ENCODE measurements around the gene ADPRM. TPM values are rescaled to one million over a fixed set of nuclear protein-coding genes. Genes with fewer than 3 reads are reported as not detected.

ADPRM gene
- total RNA-seq, 1 experiment from 2014 or later = 7.4 TPM

DNA sequence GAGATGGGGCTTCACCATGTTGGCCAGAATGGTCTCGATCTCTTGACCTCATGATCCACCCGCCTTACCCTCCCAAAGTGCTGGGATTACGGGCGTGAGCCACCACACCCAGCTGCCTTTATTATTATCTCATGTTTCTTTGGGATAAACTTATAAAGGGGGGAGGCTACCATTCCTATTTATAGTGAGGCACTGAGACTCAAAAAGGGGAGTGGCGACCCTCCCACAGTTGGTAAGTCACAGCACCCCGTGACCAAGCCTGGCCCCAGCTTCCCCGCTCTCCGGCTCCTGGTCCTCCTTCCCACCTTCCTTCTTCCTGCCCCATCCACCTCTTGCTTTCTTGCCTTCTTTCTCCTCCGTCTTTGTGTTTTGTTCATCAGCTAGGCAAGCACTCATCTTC lies 45.5 kb upstream of the ADPRM start:
- TF ChIP-seq PRRX2 (CRISPR knock-in tag; IDR thresholded peaks at IDR 0.05) (no peak), KAT7 (CRISPR knock-in tag; IDR thresholded peaks at IDR 0.05; ENCODE audit: borderline replicate concordance) (no peak), RORB (CRISPR knock-in tag; IDR thresholded peaks at IDR 0.05) (no peak), ZNF396 (CRISPR knock-in tag; IDR thresholded peaks at IDR 0.05; ENCODE audit: borderline replicate concordance) (no peak), TEAD1 (CRISPR knock-in tag; IDR thresholded peaks at IDR 0.05) (no peak), HMGXB4 (CRISPR knock-in tag; IDR thresholded peaks at IDR 0.05) (no peak), GABPB1 (CRISPR knock-in tag; IDR thresholded peaks at IDR 0.05) (no peak)
- TF ChIP-seq, protein P1, sequence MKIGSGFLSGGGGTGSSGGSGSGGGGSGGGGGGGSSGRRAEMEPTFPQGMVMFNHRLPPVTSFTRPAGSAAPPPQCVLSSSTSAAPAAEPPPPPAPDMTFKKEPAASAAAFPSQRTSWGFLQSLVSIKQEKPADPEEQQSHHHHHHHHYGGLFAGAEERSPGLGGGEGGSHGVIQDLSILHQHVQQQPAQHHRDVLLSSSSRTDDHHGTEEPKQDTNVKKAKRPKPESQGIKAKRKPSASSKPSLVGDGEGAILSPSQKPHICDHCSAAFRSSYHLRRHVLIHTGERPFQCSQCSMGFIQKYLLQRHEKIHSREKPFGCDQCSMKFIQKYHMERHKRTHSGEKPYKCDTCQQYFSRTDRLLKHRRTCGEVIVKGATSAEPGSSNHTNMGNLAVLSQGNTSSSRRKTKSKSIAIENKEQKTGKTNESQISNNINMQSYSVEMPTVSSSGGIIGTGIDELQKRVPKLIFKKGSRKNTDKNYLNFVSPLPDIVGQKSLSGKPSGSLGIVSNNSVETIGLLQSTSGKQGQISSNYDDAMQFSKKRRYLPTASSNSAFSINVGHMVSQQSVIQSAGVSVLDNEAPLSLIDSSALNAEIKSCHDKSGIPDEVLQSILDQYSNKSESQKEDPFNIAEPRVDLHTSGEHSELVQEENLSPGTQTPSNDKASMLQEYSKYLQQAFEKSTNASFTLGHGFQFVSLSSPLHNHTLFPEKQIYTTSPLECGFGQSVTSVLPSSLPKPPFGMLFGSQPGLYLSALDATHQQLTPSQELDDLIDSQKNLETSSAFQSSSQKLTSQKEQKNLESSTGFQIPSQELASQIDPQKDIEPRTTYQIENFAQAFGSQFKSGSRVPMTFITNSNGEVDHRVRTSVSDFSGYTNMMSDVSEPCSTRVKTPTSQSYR (CRISPR knock-in tag; IDR thresholded peaks at IDR 0.05) = no peak
- H3K4me1 Mint-ChIP-seq = no peaks in the 10 kb centered on the region
- 0 out of 2 replicates have a peak overlapping the region, but pooled peaks have one; percentile 14 for H3K27ac Mint-ChIP-seq
- no peaks in the 10 kb centered on the region for H3K36me3 Mint-ChIP-seq
- ATAC-seq (no peak), DNase-seq (ENCODE audit: low spot score) (no peak)
- POLR2A ChIA-PET = no interaction called here
- no peaks in the 10 kb centered on the region; the same call in 1 of the 2 replicates for H3K27me3 Mint-ChIP-seq (ENCODE audit: low read depth)
- CTCF ChIA-PET = interaction anchor here (0.7 to 2.8 kb wide), 2 partner anchors 23 to 32 kb away, joined by 3 to 14 read pairs; no protein-coding TSS in a partner anchor
- H3K4me3 Mint-ChIP-seq = no peak overlapping the region
- H3K9me3 Mint-ChIP-seq = no peaks in the 10 kb centered on the region

DNA sequence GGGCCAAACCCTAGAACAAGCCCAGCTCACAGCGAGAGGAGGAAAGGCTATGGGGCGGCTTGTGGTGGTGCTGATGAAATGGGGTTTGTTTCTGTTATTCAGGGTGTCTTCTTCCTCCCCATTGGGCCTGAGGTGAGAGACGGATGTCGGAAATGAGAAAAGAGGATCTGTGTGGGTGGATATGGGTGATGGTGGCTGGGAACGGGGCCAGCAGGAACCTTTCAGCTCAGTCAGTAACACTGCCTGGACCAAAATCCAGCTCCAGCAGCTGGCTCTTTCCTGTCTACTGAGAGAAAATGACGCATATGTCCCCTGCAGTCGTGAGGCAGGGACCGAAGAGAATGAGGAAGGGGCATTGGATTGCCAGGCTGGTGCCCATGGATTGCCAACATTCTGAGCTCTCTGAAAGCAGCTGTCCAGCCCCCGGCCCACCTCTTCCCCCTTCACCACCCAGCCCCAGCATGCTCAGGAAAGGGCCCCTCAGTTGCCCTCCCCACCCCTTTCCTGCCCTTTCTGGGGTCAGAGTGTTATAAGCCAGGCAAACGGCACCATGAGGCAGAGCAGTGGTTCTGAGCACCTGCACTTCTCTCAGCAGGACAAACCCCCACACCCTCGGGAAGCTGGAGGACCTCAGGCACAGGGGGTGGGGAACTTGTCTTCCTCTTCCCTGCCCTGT lies 44.3 kb upstream of the ADPRM start:
- DNase-seq (ENCODE audit: low spot score) (no peak), ATAC-seq (no peak)
- H3K27ac Mint-ChIP-seq = no peak overlapping the region
- H3K4me3 Mint-ChIP-seq = no peak overlapping the region
- ChIA-PET POLR2A (no interaction called here), CTCF (interaction anchor here (0.6 to 2.8 kb wide), 3 partner anchors 8 to 31 kb away, joined by 3 to 14 read pairs (median 4); no protein-coding TSS in a partner anchor)
- no peaks in the 10 kb centered on the region for H3K36me3 Mint-ChIP-seq
- H3K27me3 Mint-ChIP-seq (ENCODE audit: low read depth) = no peaks in the 10 kb centered on the region; the same call in 1 of the 2 replicates
- H3K9me3 Mint-ChIP-seq = no peaks in the 10 kb centered on the region
- H3K4me1 Mint-ChIP-seq = no peaks in the 10 kb centered on the region
- no peak for TF ChIP-seq TCF7 (CRISPR knock-in tag; IDR thresholded peaks at IDR 0.05; ENCODE audit: low read depth)
- TF ChIP-seq, protein P2, sequence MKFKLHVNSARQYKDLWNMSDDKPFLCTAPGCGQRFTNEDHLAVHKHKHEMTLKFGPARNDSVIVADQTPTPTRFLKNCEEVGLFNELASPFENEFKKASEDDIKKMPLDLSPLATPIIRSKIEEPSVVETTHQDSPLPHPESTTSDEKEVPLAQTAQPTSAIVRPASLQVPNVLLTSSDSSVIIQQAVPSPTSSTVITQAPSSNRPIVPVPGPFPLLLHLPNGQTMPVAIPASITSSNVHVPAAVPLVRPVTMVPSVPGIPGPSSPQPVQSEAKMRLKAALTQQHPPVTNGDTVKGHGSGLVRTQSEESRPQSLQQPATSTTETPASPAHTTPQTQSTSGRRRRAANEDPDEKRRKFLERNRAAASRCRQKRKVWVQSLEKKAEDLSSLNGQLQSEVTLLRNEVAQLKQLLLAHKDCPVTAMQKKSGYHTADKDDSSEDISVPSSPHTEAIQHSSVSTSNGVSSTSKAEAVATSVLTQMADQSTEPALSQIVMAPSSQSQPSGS (CRISPR knock-in tag; IDR thresholded peaks at IDR 0.05; ENCODE audit: borderline replicate concordance, low read depth) = no peak
- no peak for TF ChIP-seq ZNF121 (CRISPR knock-in tag; IDR thresholded peaks at IDR 0.05)
- TF ChIP-seq ZNF425 (CRISPR knock-in tag; conservative IDR thresholded peaks at IDR 0.05) = no peak
- TF ChIP-seq NR3C1 (CRISPR knock-in tag; conservative IDR thresholded peaks at IDR 0.05; ENCODE audit: low read depth) = no peak
- no peak for TF ChIP-seq FOXK1 (CRISPR knock-in tag; IDR thresholded peaks at IDR 0.05)
- no peak for TF ChIP-seq NR2C2 (CRISPR knock-in tag; IDR thresholded peaks at IDR 0.05)
- no peak for TF ChIP-seq FOXP4 (CRISPR knock-in tag; IDR thresholded peaks at IDR 0.05)
- no peak for TF ChIP-seq USF2 (CRISPR knock-in tag; IDR thresholded peaks at IDR 0.05)
- TF ChIP-seq EMX1 (CRISPR knock-in tag; IDR thresholded peaks at IDR 0.05) = no peak
- no peak for TF ChIP-seq PRRX2 (CRISPR knock-in tag; IDR thresholded peaks at IDR 0.05)
- TF ChIP-seq FOXJ3 (CRISPR knock-in tag; IDR thresholded peaks at IDR 0.05; ENCODE audit: borderline replicate concordance) = no peak
- TF ChIP-seq, protein P3, sequence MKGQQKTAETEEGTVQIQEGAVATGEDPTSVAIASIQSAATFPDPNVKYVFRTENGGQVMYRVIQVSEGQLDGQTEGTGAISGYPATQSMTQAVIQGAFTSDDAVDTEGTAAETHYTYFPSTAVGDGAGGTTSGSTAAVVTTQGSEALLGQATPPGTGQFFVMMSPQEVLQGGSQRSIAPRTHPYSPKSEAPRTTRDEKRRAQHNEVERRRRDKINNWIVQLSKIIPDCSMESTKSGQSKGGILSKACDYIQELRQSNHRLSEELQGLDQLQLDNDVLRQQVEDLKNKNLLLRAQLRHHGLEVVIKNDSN (CRISPR knock-in tag; IDR thresholded peaks at IDR 0.05) = no peak
- TF ChIP-seq TP53 (CRISPR knock-in tag; IDR thresholded peaks at IDR 0.05) = no peak
- TF ChIP-seq, protein P4, sequence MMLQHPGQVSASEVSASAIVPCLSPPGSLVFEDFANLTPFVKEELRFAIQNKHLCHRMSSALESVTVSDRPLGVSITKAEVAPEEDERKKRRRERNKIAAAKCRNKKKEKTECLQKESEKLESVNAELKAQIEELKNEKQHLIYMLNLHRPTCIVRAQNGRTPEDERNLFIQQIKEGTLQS (CRISPR knock-in tag; conservative IDR thresholded peaks at IDR 0.05) = no peak

All from WTC11 (cell line).